K562 (cell line): Measurements from ENCODE around the gene SEMA3G. TPM values are rescaled to one million over a fixed set of nuclear protein-coding genes. Genes with fewer than 3 reads are reported as not detected.
A peak's percentile ranks its signal among the peaks of the same experiment; 100 is the strongest.

Experiments
- ATAC-seq: fragments of 200-7000 bp; cut with Tn5 transposase; 3 replicates; pipeline ENCODE4 v1.9.1; 2020; ENCODE audit warnings: moderate library complexity
- BruUV-seq: library from RNA; stranded (reverse); fragments of 400-500 nt; replicated peaks from 2 replicates; lab custom pipeline; 2021; lab: Mats Ljungman, UMichigan
- CTCF ChIA-PET: fragments of 300-600 bp; formaldehyde crosslinking; extraction: SDS; loops from one replicate; lab custom pipeline; 2021; ENCODE audit warnings: low intra/inter-chr PET ratio; lab: Yijun Ruan, JAX
- POLR2A ChIA-PET: fragments of 300-600, 350-650 bp; sonication (Branson Sonifier 250); formaldehyde crosslinking; extraction: SDS; loops from one replicate; lab custom pipeline; 2021; ENCODE audit warnings: antibody characterized with exemption, inconsistent platforms; lab: Yijun Ruan, JAX
- DNase-seq, 4 experiments: peaks; one replicate each; pipeline versions ENCODE4 v3.0.0 to v3.0.0-alpha.2; 2011 to 2018; ENCODE audit warnings: low spot score in 3 of 4, mixed read lengths in 3 of 4; ENCODE audit errors: extremely low read depth in 1 of 4
- FAIRE-seq: peaks from 2 replicates; lab custom pipeline; 2011; peaks lifted over from hg19 to GRCh38; lab: Jason Lieb, UNC
- H2AFZ ChIP-seq: 2 replicates; pipeline ENCODE4 v1.6.0; 2011; ENCODE audit warnings: low read depth, low read length, control low read depth, inconsistent platforms
- H3K27ac ChIP-seq: fragments of 200-600 bp; 3 replicates; pipeline ENCODE4 v1.8.0; 2011; ENCODE audit warnings: low read depth, mild to moderate bottlenecking, control low read depth, inconsistent platforms, low read length, moderate library complexity, mixed read lengths; ENCODE audit errors: extremely low read depth
- H3K27me3 ChIP-seq, 2 experiments: fragments of 300-600 bp in 1 of 2; 2 replicates in 1 of 2; 3 replicates in 1 of 2; pipeline versions ENCODE4 v1.6.0 to v1.8.0; 2011; ENCODE audit warnings: inconsistent platforms in 2 of 2, low read length in 2 of 2, mild to moderate bottlenecking in 1 of 2, mixed read lengths in 1 of 2, moderate library complexity in 1 of 2; ENCODE audit not compliant: control insufficient read depth in 2 of 2, insufficient read depth in 2 of 2
- H3K36me3 ChIP-seq: fragments of 300-600 bp; 3 replicates; pipeline ENCODE4 v1.8.0; 2011; ENCODE audit warnings: mild to moderate bottlenecking, low read length, inconsistent platforms; ENCODE audit not compliant: control insufficient read depth, insufficient read depth
- H3K4me1 ChIP-seq, 2 experiments: fragments of 200-600 bp in 1 of 2; replicated peaks in 1 of 2; 2 replicates in 1 of 2; 3 replicates in 1 of 2; pipeline versions ENCODE4 v1.5.1 to v1.8.0; 2011; ENCODE audit warnings: inconsistent platforms in 2 of 2, low read length in 2 of 2, mild to moderate bottlenecking in 1 of 2, mixed read lengths in 1 of 2, moderate library complexity in 1 of 2; ENCODE audit not compliant: control insufficient read depth in 2 of 2, insufficient read depth in 2 of 2
- H3K4me2 ChIP-seq: 2 replicates; pipeline ENCODE4 v1.6.1; 2011; ENCODE audit warnings: low read length, control low read depth, inconsistent platforms, mixed read lengths; ENCODE audit not compliant: insufficient read depth
- H3K4me3 ChIP-seq: fragments of 200-600 bp; sonication (generic), shearing (Covaris generic); 2 replicates; pipeline ENCODE4 v1.5.1; 2016; ENCODE audit warnings: control low read depth, inconsistent platforms
- H3K79me2 ChIP-seq: fragments of 200-600 bp; 3 replicates; pipeline ENCODE4 v1.8.0; 2011; ENCODE audit warnings: low read length, inconsistent platforms; ENCODE audit not compliant: control insufficient read depth, insufficient read depth
- H3K9ac ChIP-seq, 2 experiments: 2 replicates each; pipeline versions ENCODE4 v1.6.0 to v1.6.1; 2011; ENCODE audit warnings: low read depth in 2 of 2, low read length in 2 of 2, control low read depth in 1 of 2, inconsistent platforms in 1 of 2, mild to moderate bottlenecking in 1 of 2, mixed read lengths in 1 of 2; ENCODE audit not compliant: insufficient read depth in 1 of 2
- H3K9me1 ChIP-seq: one replicate; pipeline ENCODE4 v1.6.0; 2011; ENCODE audit warnings: inconsistent platforms, mild to moderate bottlenecking, low read length, moderate library complexity; ENCODE audit not compliant: control insufficient read depth, insufficient read depth
- H3K9me3 ChIP-seq: replicated peaks from 2 replicates; pipeline ENCODE4 v1.5.1; 2011; ENCODE audit warnings: low read depth, low read length, inconsistent platforms; ENCODE audit not compliant: control insufficient read depth, insufficient read depth
- H4K20me1 ChIP-seq: replicated peaks from 2 replicates; pipeline ENCODE4 v1.6.1; 2011; ENCODE audit warnings: low read length, inconsistent platforms, mixed read lengths; ENCODE audit not compliant: control insufficient read depth, insufficient read depth
- ATF1 ChIP-seq, 2 experiments: fragments of 450-650 bp in 1 of 2; IDR thresholded peaks; 2 replicates each; pipeline ENCODE4 v1.6.1; 2016; ENCODE audit warnings: missing compliant biosample characterization in 1 of 2, missing genetic modification characterization in 1 of 2
- DACH1 ChIP-seq: fragments of 450-650 bp; IDR thresholded peaks from 2 replicates; pipeline ENCODE4 v1.6.1; 2018; ENCODE audit not compliant: partially characterized antibody
- NFE2 ChIP-seq: IDR thresholded peaks from 2 replicates; pipeline ENCODE4 v1.6.1; 2014; ENCODE audit warnings: antibody characterized with exemption, low read depth
- OTX1 ChIP-seq: fragments of 450-650 bp; formaldehyde crosslinking; IDR thresholded peaks from 2 replicates; pipeline ENCODE4 v1.4.0; 2022; ENCODE audit warnings: mild to moderate bottlenecking
- TAF15 ChIP-seq: fragments of 200-400 bp; formaldehyde crosslinking; IDR thresholded peaks from 2 replicates; pipeline ENCODE4 v1.6.1; 2017; ENCODE audit warnings: mild to moderate bottlenecking, low read depth, low read length, moderate library complexity
- TCF7L2 ChIP-seq: fragments of 150-350 bp; IDR thresholded peaks from 2 replicates; pipeline ENCODE4 v1.6.1; 2016; ENCODE audit warnings: low read depth, mild to moderate bottlenecking, low read length, moderate library complexity
- THAP7 ChIP-seq: fragments of 250-450 bp; sonication (Bioruptor Pico); IDR thresholded peaks from 2 replicates; pipeline ENCODE4 v1.5.0; 2021
- THRAP3 ChIP-seq: fragments of 450-650 bp; IDR thresholded peaks from 2 replicates; pipeline ENCODE4 v1.6.1; 2016; ENCODE audit warnings: mild to moderate bottlenecking, inconsistent platforms, borderline replicate concordance
- ZBTB49 ChIP-seq: sonication (generic); formaldehyde crosslinking; IDR thresholded peaks from 2 replicates; pipeline ENCODE4 v1.8.0; 2022; ENCODE audit warnings: missing genetic modification reagents, mild to moderate bottlenecking, borderline replicate concordance
- ZNF507 ChIP-seq: conservative IDR thresholded peaks from 2 replicates; pipeline ENCODE4 v1.6.1; 2017; ENCODE audit warnings: missing genetic modification characterization, missing compliant biosample characterization
- WGBS: fragments of 100-300 bp; shearing (Covaris generic); methylation state at CpG from one replicate; pipeline ENCODE4 v1.1.6; 2016; ENCODE audit warnings: low coverage, mixed read lengths; ENCODE audit not compliant: insufficient coverage; ENCODE audit errors: missing lambda C conversion rate; 5-methylcytosine and 5-hydroxymethylcytosine counted together
- in situ Hi-C: fragments of 300-500 bp; cut with MboI; formaldehyde crosslinking; loops from 4 replicates; pipeline ENCODE4 v1.15.0; 2018; ENCODE audit warnings: inconsistent platforms, mixed read lengths
- intact Hi-C: fragments of 100-400 bp; cut with micrococcal nuclease; formaldehyde crosslinking; loops from 2 replicates; pipeline ENCODE4 v1.14.2; 2022
- polyA plus RNA-seq, 8 experiments: library from polyadenylated mRNA; depleted of rRNA in 4 of 8; stranded (reverse) in 5 of 8; unstranded in 3 of 8; fragments of >200 nt; fragmentation: Nextera tagmentation in 2 of 8; fragmentation: Illumina TruSeq in 1 of 8; extraction: Ambion mirVana in 2 of 8; extraction: Trizol in 1 of 8; gene quantifications; 2 replicates each; pipeline versions ENCODE4 v1.2.1 to v1.2.3, GENCODE V29; 2011 to 2014; ENCODE audit warnings: inconsistent platforms in 1 of 8, missing spikeins in 1 of 8
- total RNA-seq, 7 experiments: library from RNA; depleted of rRNA in 6 of 7; stranded (reverse); fragments of >200 nt in 6 of 7; fragmentation: Illumina TruSeq in 2 of 7; extraction: Trizol in 2 of 7; gene quantifications; 2 replicates each; pipeline versions ENCODE4 v1.2.1 to v1.2.3, GENCODE V29; 2011 to 2021; ENCODE audit warnings: low replicate concordance in 1 of 7

SEMA3G gene
- total and polyA plus RNA-seq, 9 of the 15 experiments (the other 6 are each of a cell fraction or from before 2014, with no cell fraction given), result 0.04 to 0.07 (median 0.05) TPM; not detected in 6

DNA sequence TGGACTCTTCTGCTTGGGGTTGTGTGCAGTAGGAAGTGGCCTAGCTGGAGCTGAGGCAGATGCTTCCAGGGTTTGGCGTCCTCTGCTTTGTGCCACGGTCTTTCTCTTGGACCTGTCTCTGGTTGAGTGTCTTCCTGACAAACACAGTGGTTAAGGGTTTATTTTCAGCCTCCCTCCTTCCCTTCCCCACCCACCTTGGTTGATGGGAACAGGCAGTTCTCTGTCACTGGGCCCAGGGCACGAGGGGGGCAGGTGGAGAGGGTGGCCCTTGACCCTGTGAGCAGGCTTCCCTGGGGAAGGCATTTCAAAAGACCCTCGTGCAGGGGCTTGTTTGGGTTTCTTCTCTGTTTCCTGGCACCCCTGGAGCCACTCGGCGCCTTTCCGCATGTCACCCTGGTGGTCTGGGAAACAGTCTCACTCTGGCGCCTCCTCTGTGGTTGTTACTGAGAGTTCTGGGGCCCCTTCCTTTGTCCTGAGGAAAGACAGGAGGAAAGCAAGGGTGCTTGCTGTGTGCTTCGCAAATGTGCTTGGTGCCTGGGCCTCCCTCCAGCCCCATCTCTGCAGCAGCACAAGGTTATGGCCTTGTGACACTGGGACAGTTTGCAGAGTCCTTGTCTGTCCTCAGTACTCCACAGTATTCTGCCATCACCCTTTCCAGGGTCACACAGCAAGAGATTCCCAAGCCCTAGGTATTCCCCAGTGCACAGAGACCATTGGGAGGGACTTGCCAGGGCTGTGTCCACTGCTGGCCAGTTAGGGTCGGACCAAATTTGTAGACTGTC is 40.0 kb upstream of the SEMA3G start:
- ATAC-seq, result no peak
- BruUV-seq, result no TSS peak
- Histone ChIP-seq H3K27ac (no peak overlapping the region), H3K4me1 (peaks cover 0 to 13% of the 10 kb centered on the region in 2 experiments; a peak in 2 of 5 replicates), H3K9me1 (no peaks in the 10 kb centered on the region), H3K4me3 (no peak overlapping the region), H3K27me3 (no peaks in the 10 kb centered on the region), H3K36me3 (peaks cover 63% of the 10 kb centered on the region; the same call in 1 of the 3 replicates), H3K9ac (no peak overlapping the region), H2AFZ (no peak overlapping the region), H3K79me2 (no peaks in the 10 kb centered on the region)
- in situ Hi-C loops, result no loop called here
- WGBS, result 84% methylated on average over 7 of the region's 10 CpGs
- DNase-seq, result no peak
- CTCF ChIA-PET, result no interaction called here
- no peak for TF ChIP-seq THRAP3
- TF ChIP-seq, all 486 proteins: peak for 0
- no peaks in the 10 kb centered on the region for H3K9me3 ChIP-seq
- POLR2A ChIA-PET, result no interaction called here
- no peak overlapping the region for H3K4me2 ChIP-seq
- intact Hi-C loops, result loop anchor here (5.0 kb wide), 1 partner anchor 197 kb away; no protein-coding TSS in a partner anchor
- FAIRE-seq, result no peak
- H4K20me1 ChIP-seq, result no peaks in the 10 kb centered on the region

DNA sequence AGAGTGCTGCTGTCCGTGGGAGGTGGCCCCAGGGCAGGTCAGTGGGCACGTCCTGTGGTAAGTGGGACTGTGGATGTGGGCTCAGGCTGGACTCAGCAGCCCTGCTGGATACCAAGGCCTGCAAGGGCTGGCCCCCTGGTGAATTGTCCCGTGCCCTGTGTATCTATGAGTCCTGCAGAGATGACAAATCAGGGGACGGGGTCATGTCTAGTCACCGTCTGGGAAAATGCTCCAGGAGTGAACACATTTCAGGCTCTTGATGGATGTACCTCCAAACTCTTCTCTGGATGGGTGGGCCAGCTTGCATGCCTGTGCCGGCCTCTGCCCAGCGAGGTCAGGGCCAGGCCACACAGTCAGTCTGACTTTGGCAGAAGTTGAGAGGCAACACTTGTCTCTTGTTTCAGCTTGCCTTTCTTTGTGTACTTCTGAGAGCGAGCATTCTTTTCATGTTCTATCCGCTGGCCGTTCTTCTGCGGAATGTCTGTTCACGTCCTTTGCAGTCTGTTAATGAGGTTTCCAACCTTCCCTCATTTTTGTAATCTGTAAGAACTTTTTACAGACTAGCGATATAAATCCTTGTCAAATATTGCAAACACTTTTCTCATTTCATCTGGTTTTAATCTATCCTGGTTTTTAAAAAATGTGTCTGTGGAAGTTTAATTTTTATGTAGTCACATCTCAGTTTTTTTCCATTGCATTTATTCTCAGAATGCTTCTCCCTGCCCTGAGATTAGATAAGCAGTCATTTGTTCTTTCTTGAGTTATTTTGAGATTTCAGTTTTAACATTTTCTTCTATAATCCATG is 38.9 kb upstream of the SEMA3G start:
- DNase-seq (no peak), FAIRE-seq (no peak), ATAC-seq (no peak)
- no peak overlapping the region for H3K27ac ChIP-seq
- in situ Hi-C loops, result no loop called here
- H3K9me1 ChIP-seq, result no peaks in the 10 kb centered on the region
- H3K9ac ChIP-seq, result peak overlapping the region in 1 of 2 experiments; percentile 71; a peak in 2 of 4 replicates
- no peaks in the 10 kb centered on the region for H3K9me3 ChIP-seq
- CTCF ChIA-PET, result no interaction called here
- 93% methylated on average over 11 of the region's 13 CpGs for WGBS
- no peak overlapping the region for H2AFZ ChIP-seq
- no peak overlapping the region for H3K4me2 ChIP-seq
- BruUV-seq, result TSS peak; percentile 19
- H3K27me3 ChIP-seq, result no peaks in the 10 kb centered on the region
- H3K79me2 ChIP-seq, result no peaks in the 10 kb centered on the region
- H3K4me1 ChIP-seq, result peaks cover 0 to 13% of the 10 kb centered on the region in 2 experiments; a peak in 2 of 5 replicates
- peaks cover 63% of the 10 kb centered on the region; the same call in 2 of the 3 replicates for H3K36me3 ChIP-seq
- H4K20me1 ChIP-seq, result no peaks in the 10 kb centered on the region
- intact Hi-C loops, result loop anchor here (2.0 to 5.0 kb wide), 2 partner anchors 51 to 199 kb away; no protein-coding TSS in a partner anchor
- no peak overlapping the region for H3K4me3 ChIP-seq
- POLR2A ChIA-PET, result no interaction called here
- TF ChIP-seq OTX1 (CRISPR knock-in tag) (no peak), THAP7 (CRISPR knock-in tag) (no peak), ZBTB49 (CRISPR knock-in tag) (no peak), TAF15 (no peak), ZNF507 (tag) (no peak), TCF7L2 (no peak), DACH1 (no peak), ATF1 (CRISPR knock-in tag; IDR thresholded peaks at IDR 0.05) (no peak), ATF1 (tag; IDR thresholded peaks at IDR 0.05) (no peak), NFE2 (no peak)
